ENCODE results near the gene GPR119.

GRCh38 chrX:130419263-130419662 is 33.8 kb upstream of the GPR119 start:
- no peak for TF ChIP-seq CTCF (IDR thresholded peaks at IDR 0.05)
- no peak for TF ChIP-seq POLR2A (IDR thresholded peaks at IDR 0.05)

Measured in vagina (tissue), 2 donors.